Lower lobe of right lung (tissue), 2 donors: Measurements from ENCODE around the gene ISM1. TPM values are rescaled to one million over a fixed set of nuclear protein-coding genes. Genes with fewer than 3 reads are reported as not detected.

ENCODE experiments used
- ATAC-seq, 2 donors: fragments of 200-7000 bp; cut with Tn5 transposase; one replicate each; pipeline ENCODE4 v1.9.1; 2020 to 2022; ENCODE audit warnings: mild to moderate bottlenecking in 2 of 2, moderate library complexity in 2 of 2
- DNase-seq: peaks from one replicate; pipeline ENCODE4 v3.0.0-alpha.2; 2020
- H3K27ac ChIP-seq: fragments of 200-600 bp; one replicate; pipeline ENCODE4 v1.8.0; 2022
- H3K27me3 ChIP-seq: fragments of 200-600 bp; one replicate; pipeline ENCODE4 v1.8.0; 2022; ENCODE audit warnings: low read depth
- H3K36me3 ChIP-seq: fragments of 200-600 bp; one replicate; pipeline ENCODE4 v1.8.0; 2022; ENCODE audit warnings: mild to moderate bottlenecking
- H3K4me1 ChIP-seq: fragments of 200-600 bp; one replicate; pipeline ENCODE4 v1.8.0; 2022
- H3K4me3 ChIP-seq: fragments of 200-600 bp; one replicate; pipeline ENCODE4 v1.8.0; 2022; ENCODE audit warnings: mild to moderate bottlenecking
- H3K9me3 ChIP-seq: fragments of 200-600 bp; one replicate; pipeline ENCODE4 v1.8.0; 2022
- CTCF ChIP-seq: fragments of 200-600 bp; IDR thresholded peaks from one replicate; pipeline ENCODE4 v1.8.0; 2022; ENCODE audit warnings: antibody characterized with exemption, mild to moderate bottlenecking
- intact Hi-C: fragments of 100-400 bp; cut with DNase I; formaldehyde crosslinking; loops from one replicate; pipeline ENCODE4 v1.11.0; 2022
- total RNA-seq: library from RNA; stranded (reverse); fragmentation: NEBNext Ultra II Directional; extraction: Animal tissue kit (Norgen Biotek cat#: 25700); gene quantifications from one replicate; pipeline ENCODE4 v1.2.1, GENCODE V29; 2021
- donor health status: DM: no; HTN: yes; CAD: no; lungs with severe emphysema.

Gene ISM1
- total RNA-seq, 1 donor from 2014 or later, result 8.4 TPM

- no peak for TF ChIP-seq CTCF
- no peaks in the 10 kb centered on the region for H3K36me3 ChIP-seq
- no peak for ATAC-seq
- no peaks in the 10 kb centered on the region for H3K9me3 ChIP-seq
- intact Hi-C loops, result no loop called here
- H3K27me3 ChIP-seq, result no peaks in the 10 kb centered on the region
- H3K4me3 ChIP-seq, result no peak overlapping the region
- no peak for DNase-seq
- H3K27ac ChIP-seq, result no peak overlapping the region
- H3K4me1 ChIP-seq, result no peaks in the 10 kb centered on the region
Observed at GRCh38 chr20:13298692-13299373, 77.8 kb downstream of the ISM1 start.

GRCh38 chr20:13299401-13299800 lies 78.3 kb downstream of the ISM1 start:
- Histone ChIP-seq H3K36me3 (no peaks in the 10 kb centered on the region), H3K27me3 (no peaks in the 10 kb centered on the region), H3K4me1 (no peaks in the 10 kb centered on the region), H3K4me3 (no peak overlapping the region), H3K27ac (no peak overlapping the region), H3K9me3 (no peaks in the 10 kb centered on the region)
- ATAC-seq, result no peak
- no peak for DNase-seq
- no peak for TF ChIP-seq CTCF
- intact Hi-C loops, result no loop called here

GRCh38 chr20:13301596-13301995 lies 80.5 kb downstream of the ISM1 start:
- no peaks in the 10 kb centered on the region for H3K36me3 ChIP-seq
- intact Hi-C loops, result loop anchor here (10.0 kb wide), 1 partner anchor 187 kb away; no protein-coding TSS in a partner anchor
- no peaks in the 10 kb centered on the region for H3K4me1 ChIP-seq
- DNase-seq (no peak), ATAC-seq (no peak)
- H3K4me3 ChIP-seq, result no peak overlapping the region
- H3K27me3 ChIP-seq, result no peaks in the 10 kb centered on the region
- H3K9me3 ChIP-seq, result no peaks in the 10 kb centered on the region
- no peak for TF ChIP-seq CTCF
- H3K27ac ChIP-seq, result no peak overlapping the region

- Histone ChIP-seq H3K36me3 (no peaks in the 10 kb centered on the region), H3K27ac (no peak overlapping the region), H3K4me3 (no peak overlapping the region), H3K27me3 (no peaks in the 10 kb centered on the region), H3K4me1 (no peaks in the 10 kb centered on the region), H3K9me3 (no peaks in the 10 kb centered on the region)
- TF ChIP-seq CTCF, result peak; percentile 69
- DNase-seq, result no peak
- intact Hi-C loops, result loop anchor here (10.0 kb wide), 1 partner anchor 188 kb away; no protein-coding TSS in a partner anchor
- peak; percentile 75 to 89 for ATAC-seq
Observed at GRCh38 chr20:13302647-13303450, 81.8 kb downstream of the ISM1 start.

GRCh38 chr20:13305284-13305683 lies 84.2 kb downstream of the ISM1 start:
- no peak for TF ChIP-seq CTCF
- no peaks in the 10 kb centered on the region for H3K4me1 ChIP-seq
- no peak for ATAC-seq
- no peaks in the 10 kb centered on the region for H3K9me3 ChIP-seq
- H3K27ac ChIP-seq, result no peak overlapping the region
- no peaks in the 10 kb centered on the region for H3K36me3 ChIP-seq
- H3K27me3 ChIP-seq, result no peaks in the 10 kb centered on the region
- intact Hi-C loops, result loop anchor here (10.0 kb wide), 1 partner anchor 190 kb away; no protein-coding TSS in a partner anchor
- H3K4me3 ChIP-seq, result no peak overlapping the region
- no peak for DNase-seq
